HG03159 (cell line): ENCODE results near the gene CDK15.
"Not testable (repeated sequence)": the region's sequence is repeated elsewhere in the genome, so short reads cannot be mapped to it uniquely, and the experiment has no call there.

ENCODE experiments used
- ATAC-seq: cut with Tn5 transposase; IDR thresholded peaks from one replicate; pipeline ENCODE4 v1.9.1; 2021; ENCODE audit warnings: mild to moderate bottlenecking, moderate library complexity; ENCODE audit not compliant: unreplicated experiment

Gene CDK15

DNA sequence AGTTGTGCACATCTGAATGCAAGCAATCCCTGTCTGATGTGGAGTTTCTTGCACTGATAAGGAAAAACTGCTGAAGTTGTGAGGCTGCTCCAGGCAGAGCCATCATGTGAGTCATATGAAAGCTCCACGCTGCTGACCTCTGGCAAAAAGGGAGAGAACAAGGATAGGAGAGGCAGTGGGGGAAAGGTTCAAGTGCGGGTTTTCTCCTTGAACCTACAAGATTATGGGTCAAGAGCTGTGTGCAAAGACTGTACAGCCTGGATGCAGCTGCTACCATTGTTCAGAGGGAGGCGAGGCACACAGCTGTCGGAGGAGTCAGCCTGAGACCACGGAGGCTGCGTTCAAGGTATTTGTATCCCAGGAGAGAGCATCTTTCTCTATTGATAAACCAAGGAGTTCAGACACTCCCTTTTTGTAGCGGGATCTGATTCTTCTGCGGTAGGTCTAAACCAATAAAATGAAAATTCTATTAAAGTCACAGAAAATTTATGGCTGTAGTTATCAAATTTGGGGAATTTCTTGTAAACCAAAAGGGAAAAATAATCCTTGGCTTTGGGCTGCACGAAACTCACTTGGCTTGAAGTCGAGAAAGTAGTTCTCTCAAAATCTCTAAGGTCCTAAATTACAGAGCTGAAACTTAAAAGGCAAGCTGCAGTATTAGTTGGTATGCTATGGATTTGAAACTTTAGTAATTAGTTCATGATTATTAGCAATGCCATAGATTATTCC, at the start of gene CDK15:
Gene CDK15, plus strand, starts transcription at position 96 of the 729 bp plus-strand sequence. Its CDS starts 128 bp downstream, at position 224.
- ATAC-seq: no peak

DNA sequence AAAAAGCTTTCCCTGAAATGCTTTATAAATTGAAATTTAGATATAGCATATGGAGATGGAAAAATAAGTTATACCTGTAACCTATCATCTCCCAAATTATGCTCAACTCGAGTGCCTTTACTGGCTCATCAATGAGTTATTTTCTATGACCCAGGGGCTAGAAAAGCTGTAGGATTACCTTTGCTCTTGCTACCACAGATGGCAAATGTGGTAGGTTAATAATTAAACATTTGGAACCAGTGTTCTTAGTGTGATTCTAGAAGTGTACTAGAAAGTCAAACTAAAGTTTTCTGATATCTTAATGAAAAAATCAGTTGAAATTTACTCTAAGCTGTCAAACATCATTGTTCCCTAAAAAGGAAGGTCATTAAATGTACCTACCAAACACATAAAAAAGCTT, 48.1 kb upstream of the CDK15 start:
- ATAC-seq: peak; percentile 53

DNA sequence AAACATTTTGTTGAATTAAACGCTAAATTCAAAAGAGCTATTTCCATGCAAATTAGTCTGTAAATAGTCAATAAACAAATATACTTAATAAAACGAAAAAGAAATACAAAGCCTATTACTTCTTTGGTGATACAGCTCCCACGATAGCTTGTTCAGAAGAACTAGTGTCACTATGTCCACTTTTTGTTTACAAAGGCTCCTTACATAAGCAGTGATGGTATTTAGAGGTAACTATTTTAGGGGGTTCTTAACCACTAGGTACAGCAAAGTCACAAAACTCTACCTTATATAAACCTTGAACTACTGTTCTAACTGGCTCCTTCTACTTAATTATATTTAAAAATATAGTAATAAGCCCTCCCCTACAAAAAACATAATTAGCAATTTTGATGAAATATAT, 47.5 kb upstream of the CDK15 start:
- ATAC-seq: no peak

DNA sequence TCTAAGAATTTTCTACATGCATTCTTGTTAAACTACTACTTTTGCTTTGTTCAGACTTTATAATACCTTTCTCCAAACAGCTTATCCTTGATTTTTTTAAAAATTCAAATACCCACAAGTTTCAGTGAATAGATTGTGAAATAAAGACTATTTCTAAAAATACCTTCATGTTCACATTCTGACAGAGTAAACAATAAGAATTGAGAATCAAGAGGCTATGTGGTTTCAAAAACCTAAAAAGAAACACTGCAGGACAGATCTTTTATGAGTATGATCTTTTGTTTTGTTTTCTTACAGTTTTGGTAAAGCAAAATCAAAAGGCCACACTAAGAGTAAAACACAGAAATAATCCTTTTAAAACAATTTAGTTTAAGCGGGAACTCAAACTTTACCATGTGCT, 46.8 kb upstream of the CDK15 start:
- ATAC-seq: no peak

DNA sequence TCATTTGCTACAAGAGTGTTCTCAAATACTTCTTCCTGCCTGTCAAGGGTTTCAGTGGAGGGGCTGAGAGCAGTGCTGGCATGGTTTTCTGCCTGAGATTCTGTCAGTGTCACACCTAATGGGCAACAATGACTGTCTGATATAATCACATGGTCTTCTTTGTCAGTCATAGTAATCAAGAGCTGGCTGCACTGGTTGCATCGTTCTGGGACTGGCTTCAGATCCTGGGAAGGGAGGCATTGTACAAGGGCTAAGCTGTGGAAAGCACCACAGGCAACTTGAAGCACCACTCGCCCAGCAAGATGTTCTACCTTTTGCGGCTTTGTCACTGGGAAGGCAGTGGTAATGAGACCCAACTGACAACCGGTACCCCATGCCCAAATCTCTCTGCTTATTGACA, 45.2 kb upstream of the CDK15 start:
- ATAC-seq: no peak

DNA sequence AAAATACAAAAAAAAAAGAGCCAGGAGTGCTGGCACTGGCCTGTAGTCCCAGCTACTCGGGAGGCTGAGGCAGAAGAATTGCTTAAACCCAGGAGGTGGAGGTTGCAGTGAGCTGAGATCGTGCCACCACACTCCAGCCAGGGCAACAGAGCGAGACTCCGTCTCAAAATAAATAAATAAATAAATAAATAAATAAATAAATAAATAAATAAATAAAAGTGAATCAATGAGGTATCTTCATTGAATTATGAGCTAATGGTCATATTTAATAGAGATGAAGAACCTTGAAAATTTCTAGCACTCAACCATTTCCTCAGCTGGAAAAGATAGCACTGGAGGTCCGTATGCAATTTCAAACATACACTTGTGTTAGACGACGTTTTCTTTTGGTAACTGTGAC, 41.9 kb upstream of the CDK15 start:
- not testable (repeated sequence) for ATAC-seq

DNA sequence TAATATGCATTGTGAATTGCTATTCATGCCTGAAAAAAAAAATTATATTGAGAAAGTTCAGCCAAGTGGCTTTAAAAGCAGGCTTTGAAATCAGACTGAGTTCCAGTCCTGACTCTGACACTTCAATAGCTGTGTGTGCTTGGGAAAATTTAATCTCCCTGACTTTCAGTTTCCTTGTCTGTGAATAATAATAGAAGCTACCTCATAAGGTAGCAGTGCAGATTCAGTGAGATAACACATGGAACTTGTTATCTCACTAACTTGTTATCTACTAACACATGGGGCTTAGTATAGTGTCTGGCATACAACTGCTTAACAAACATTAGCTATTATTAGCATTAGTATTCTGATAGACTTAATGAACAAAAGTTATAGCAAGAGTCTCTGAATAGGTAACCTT, 40.5 kb upstream of the CDK15 start:
- ATAC-seq: no peak

DNA sequence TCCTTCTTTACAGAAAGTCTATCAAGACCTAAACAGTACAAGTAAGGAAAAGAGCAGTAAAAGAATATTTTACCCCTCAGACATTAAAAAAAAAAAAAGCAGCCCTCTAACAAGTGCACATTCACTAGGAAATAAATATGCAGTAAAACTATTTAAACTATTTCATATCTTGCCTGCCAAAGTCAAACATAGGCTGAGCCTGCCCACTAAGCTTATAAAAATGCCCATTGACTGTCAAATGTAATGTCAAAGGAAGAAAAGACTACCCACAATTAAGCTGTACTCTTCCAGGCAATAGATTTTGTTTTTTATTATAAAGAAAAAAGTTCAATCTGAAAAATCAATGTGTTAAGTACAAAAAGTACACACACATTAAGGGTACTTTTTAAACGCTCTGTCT, 37.4 kb upstream of the CDK15 start:
- ATAC-seq: no peak

DNA sequence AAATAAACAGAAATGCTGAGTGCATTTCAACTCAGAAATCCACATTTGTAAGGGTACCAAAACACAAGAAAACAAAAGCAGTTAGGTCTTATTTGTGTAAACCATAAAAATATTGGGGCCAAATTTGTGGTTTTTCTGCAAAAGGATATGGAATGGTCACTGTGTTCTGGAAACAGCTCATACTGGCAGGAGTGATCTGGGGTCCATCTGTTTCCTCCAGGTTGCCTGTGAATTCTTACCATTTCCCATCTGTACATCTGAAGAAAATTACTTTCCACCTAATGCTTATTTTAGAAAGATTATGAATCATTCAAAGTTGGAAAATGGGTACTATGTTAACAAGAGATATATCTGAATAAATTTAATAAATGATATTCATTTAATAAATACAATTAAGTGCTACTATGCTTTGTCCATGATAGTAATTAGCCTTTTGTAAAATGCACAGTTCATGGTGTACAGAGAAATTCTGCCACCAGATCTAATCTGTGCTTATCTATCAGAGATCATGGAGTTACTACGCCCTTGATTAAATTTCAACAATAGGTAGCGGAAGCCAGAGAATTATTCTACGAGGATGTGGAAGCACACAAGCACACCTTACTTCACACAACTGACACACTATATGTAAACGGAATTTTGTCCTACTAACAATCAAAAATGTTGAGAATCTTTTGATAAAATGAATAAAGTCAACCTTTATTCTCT, 36.5 kb upstream of the CDK15 start:
- ATAC-seq: no peak

DNA sequence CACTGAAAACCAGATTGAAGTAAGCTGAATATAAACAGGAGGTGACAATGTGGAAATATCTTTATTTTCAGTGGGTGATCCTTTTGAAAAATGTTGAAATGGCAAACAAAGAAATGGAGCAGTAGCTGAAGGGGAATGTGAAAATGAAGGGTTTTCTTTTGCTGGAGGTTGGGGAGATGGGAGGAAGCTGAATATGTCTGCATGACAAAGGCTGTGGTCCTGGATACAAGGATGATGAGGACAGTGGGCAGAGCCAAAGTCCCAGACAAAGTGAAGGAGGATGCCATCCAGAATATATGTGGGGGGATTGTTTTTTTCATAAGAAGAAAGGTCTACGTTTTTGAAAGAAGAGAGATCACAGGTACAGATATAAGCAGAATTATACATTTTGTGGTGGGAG, 32.3 kb upstream of the CDK15 start:
- ATAC-seq: no peak

DNA sequence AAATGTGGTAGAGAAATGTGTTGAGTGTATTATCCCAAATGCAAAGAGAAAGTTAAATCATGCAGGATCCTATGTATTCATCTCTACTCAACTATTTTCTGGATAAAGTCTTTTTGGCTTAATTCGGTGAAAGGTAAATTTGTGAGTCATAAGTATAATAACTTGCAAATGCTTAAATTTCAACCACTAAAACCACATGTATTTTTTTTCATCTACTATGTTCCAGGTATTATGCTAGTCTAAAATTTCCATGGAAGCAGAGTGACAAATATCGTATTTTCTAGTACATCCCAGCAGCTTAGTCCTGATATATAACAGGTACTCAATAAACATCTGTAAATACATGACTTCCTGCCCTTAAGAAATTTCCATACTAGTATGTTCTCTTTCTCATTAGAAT, 31.8 kb upstream of the CDK15 start:
- ATAC-seq: no peak

DNA sequence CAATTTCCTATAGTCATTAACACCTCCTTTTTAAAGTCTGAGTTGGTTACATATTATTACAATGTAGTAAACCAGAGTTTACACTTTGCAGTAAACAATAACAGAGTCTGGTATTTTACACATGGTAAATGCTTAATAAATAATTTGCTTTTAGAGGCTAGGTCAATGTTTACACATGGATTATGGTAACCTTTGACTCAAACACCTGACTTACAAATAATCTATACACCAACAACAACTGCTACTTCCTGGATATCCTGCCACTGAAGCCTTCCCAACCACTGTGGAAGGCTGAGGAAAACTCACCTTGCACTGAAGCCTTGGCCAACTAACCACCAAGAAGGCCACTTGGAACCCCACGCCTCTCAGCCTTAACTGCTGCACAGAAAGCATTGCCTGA, 31.0 kb upstream of the CDK15 start:
- no peak for ATAC-seq

DNA sequence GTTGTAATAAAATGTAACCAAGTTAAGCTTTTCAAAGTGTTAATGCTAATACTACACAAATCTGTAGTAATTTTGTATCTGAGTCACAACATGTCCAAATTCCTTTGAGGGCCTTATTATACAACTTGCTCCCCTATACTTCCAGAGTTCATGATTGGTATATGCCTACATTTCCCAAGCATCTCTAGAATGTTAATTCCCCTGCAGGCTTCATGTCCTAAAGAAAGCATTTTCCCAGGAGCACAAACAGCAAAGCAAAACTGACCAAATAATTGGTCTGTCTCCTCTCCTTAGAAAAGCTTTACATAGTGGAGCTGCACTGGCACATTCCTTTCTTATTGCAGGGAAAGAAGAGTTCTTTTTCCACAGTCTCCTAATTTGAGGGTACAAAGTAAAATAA, 29.3 kb upstream of the CDK15 start:
- no peak for ATAC-seq

DNA sequence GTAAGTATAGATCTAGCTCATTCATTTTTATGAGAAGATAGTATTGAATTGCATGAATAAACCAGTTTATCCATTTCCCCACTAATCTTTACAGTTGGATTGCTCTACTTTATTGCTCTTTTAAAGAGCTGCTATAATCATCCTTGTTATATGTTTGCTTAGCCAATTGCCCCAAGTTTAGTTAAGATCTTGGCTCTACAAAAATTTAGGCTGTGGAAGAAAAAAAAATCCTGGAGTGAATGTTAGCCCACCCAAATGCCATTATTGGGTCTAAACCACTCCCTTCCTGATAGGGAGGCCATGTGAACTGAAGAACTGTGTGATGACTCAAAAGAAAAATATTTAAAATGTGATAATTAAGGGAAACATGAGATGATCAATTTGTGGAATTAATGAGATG, 28.5 kb upstream of the CDK15 start:
- ATAC-seq: no peak

DNA sequence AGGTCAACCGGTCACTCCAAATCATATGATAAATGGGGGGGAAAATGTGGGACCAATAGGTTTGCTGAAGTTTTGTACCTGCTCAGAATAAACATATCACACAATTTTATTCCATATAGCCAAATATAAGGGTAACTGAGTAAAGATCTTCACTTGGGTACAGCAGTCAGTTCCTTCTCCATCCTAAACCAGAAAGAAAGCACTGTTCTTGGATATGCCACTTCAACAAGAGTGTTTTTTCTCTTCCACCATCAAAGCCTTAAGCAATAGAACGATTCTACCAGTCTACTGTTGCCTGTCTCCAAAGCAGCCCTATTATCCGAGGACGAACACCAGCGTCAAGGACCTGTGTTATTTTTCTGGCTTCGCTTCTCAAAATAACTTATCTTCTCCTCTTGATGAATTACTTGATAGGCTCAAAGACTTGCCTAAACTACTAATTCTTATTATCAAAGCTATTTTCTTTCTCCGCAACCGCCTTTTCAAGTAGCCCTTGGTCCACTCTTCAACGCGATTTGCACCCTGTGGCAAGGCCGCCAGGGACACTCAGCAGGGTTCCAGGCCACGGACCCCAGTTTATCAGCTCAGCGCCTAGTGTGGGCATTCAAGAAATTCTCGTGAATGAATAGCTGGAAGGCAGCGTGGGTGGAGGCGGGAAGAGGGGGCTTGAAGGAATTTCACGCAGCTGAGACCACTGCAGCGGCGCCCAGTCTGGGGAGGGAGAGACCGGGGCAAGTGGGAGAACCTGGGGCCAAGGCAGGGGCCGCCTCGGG, 26.2 kb upstream of the CDK15 start:
- no peak for ATAC-seq

DNA sequence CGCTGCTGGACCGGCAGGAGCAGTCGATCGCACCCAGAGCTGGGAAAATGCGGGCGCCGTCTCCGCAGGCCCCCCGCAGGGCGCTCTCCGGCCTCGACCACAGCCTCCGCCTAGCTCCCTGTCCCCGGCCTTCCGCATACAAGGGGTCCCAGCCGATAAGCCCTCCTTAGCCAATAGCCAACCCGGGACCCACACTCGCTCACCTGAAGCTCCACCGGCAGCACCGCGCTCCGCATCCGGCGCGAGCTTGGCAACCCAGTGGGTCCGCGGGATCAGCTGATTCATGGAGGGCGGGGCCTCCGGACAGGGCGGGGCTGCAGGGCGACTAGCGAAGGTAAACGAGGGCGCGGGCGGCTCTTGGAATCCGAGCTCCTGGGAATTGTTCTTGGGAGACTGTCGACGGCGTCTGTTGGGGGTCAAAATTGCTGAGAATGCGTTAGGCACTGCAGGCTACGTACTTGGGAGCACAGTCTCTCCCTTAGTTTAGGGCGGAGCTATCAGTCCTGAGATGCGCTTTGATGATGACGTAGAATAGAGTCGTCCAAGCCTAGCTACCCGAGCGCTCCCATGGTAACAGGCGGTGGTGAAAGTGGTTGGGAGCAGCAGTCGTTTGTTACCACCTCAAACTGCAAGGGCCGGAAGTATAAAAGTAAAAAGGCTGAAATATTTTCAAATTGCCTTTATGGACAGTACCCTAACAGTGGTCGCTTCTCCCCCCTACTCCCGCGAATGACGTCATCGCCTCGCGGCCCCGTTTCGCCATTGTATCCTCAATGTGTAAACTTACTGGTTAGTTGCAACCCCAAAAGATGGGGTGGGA, 25.5 kb upstream of the CDK15 start, which contains the start of gene ALS2:
Gene ALS2, minus strand, starts transcription at position 260 of the 820 bp plus-strand sequence. CDS start 12,048 bp downstream, outside the sequence.
- peak; percentile 94 for ATAC-seq

DNA sequence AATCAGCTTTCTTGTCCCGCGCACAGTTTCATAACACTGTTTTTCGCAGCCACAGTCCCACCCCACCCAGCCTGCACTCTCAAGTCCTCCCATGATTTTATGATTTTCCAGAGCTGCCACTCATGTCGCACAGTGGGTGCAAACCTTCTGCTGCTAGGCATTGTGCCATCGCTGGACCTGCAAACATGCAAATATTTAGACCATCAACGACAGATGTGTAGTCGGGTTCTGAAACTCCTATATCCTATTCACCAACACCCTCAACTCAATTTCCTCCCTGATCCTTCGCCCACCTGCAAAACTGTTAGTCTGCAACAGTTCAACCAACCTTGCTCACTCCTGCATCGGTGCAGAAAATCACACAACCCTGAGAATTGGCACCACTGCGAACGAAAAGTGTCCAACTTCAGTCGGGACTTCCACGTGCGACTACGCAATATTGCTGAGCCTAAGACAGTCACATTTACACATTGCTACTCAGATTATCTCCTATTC, 24.7 kb upstream of the CDK15 start:
- ATAC-seq: no peak

DNA sequence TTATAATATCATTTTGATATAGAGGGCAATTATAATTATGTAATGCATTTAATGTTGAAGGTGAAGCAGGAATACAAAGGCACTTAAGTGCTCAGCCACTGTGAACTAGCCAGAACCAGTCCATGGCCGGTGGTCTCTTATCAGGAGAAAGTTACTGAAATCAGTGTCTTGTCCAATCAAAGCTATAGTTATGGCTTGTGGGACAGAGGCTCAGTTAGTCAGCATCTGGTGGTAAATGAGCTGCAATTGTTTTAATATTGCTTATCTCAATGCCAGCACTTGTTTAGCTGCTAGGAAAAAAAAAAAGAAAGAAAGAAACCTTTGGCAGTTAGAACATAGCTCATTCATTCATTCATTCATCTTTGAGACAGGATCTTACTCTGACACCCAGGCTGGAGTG, 21.8 kb upstream of the CDK15 start:
- no peak for ATAC-seq

DNA sequence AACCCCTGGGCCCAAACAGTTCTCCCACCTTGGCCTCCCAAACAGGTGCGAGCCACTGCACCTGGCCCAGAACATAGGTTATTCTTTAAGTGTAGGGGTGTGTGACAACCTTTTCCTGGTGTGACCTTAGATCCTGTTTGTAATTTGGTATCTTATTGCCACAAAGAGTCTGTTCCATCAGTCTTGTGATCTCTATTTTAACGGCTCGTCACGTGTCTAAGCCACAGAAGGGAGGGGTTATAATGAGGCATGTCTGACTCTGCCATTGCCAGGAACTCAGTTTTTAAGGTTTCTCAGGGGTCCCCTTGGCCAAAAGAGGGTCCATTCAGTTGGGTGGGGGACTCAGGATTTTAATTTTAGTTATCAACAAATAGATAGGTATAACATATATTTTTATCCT, 21.2 kb upstream of the CDK15 start:
- ATAC-seq: no peak

DNA sequence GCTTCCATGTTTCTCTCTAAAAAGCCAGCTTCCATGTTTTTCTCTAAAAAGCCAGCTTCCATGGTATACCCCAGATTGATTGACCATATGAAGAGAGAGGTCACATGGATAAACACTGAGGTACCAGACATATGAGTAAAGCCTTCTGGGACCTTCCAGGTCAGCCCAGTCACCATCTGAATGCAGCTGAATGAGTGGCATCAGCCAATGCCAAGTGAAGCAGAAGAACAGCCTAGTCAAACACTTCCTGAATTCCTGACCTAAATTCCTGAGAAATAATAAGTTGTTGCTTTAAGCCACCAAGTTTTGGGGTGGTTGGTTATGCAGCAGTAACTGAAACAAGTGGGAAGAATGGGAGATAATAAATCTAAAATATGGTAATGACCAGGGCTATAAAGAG, 19.9 kb upstream of the CDK15 start:
- ATAC-seq: no peak

DNA sequence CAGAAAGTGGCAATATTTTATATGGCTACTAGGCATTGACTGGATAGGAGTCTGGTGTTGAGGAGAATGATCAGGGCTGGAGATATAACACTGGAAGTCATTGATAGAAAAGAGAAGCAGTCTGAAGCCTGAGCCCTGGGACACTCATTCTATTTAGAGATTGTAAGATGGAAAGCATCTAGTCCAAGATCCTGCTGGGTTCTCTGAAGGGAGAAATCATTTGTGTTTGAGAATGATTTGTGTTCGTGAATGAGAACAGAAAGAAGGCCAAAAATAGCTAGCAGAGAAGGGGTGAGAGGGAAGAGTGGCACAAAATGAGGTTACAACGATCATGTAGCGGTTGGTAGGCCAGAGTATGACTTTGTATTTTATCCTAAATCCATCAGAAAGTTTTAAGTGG, 18.0 kb upstream of the CDK15 start:
- ATAC-seq: no peak
